ENCODE results near the gene KLHL5.

KLHL5 gene

DNA sequence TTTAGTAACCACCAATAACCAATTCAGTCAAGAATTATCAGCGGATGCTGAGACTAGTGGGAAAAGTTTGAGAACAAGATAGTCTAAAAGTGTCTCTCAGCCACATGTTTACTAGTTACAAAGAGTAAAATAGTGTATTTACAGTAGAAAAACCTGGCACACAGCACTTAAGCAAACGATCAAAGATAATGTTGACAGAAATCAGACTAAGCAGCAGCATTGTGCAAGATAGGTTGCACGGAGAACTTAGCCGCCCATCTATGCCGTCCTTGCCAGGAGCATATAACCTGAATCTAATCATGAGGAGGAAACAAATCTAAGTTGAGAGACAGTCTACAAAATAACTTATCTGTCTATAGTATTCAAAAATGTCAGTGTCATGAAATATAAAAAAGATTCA lies 35.3 kb downstream of the KLHL5 start:
- H3K27ac ChIP-seq: no peak overlapping the region
- no peak for TF ChIP-seq ZFX (IDR thresholded peaks at IDR 0.05; ENCODE audit: borderline replicate concordance)
- TF ChIP-seq, protein P1, sequence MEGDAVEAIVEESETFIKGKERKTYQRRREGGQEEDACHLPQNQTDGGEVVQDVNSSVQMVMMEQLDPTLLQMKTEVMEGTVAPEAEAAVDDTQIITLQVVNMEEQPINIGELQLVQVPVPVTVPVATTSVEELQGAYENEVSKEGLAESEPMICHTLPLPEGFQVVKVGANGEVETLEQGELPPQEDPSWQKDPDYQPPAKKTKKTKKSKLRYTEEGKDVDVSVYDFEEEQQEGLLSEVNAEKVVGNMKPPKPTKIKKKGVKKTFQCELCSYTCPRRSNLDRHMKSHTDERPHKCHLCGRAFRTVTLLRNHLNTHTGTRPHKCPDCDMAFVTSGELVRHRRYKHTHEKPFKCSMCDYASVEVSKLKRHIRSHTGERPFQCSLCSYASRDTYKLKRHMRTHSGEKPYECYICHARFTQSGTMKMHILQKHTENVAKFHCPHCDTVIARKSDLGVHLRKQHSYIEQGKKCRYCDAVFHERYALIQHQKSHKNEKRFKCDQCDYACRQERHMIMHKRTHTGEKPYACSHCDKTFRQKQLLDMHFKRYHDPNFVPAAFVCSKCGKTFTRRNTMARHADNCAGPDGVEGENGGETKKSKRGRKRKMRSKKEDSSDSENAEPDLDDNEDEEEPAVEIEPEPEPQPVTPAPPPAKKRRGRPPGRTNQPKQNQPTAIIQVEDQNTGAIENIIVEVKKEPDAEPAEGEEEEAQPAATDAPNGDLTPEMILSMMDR (IDR thresholded peaks at IDR 0.05): no peak

DNA sequence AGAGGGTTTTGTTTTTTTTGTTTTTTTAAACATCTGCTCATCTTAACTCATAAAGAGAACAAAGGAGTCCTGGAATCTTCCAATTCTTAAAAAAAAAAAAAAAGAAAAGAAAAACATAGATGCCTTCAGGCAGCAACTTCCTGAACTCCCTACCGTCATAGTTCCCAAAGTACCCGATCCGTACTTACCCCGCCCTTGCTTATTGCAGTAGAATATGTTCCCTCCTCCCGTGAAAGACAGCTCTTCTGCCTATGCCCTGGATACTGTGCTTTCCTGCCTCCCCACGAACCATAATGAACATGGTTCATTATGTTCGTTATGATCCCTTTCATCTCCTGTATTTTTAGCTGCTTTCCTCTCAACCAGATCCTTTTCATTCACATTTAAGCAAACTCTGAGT lies 40.3 kb downstream of the KLHL5 start:
- TF ChIP-seq, protein P1 (IDR thresholded peaks at IDR 0.05): no peak
- no peak for TF ChIP-seq ZFX (IDR thresholded peaks at IDR 0.05; ENCODE audit: borderline replicate concordance)
- H3K27ac ChIP-seq: no peak overlapping the region

DNA sequence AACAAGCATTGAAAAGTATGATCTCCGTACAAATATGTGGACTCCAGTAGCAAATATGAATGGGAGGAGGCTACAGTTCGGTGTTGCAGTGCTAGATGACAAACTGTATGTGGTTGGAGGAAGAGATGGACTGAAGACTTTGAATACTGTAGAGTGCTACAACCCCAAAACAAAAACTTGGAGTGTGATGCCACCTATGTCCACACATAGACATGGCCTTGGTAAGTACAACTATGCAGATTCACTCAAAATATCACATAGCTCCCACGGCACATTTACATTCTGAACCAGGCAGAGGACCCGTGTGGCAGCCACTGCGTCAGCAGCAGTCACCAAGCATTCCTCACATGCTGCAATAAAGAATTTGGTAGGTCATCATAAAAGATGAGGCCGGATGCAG lies 41.3 kb downstream of the KLHL5 start:
- TF ChIP-seq, protein P1 (IDR thresholded peaks at IDR 0.05): no peak
- no peak for TF ChIP-seq ZFX (IDR thresholded peaks at IDR 0.05; ENCODE audit: borderline replicate concordance)
- no peak overlapping the region for H3K27ac ChIP-seq

DNA sequence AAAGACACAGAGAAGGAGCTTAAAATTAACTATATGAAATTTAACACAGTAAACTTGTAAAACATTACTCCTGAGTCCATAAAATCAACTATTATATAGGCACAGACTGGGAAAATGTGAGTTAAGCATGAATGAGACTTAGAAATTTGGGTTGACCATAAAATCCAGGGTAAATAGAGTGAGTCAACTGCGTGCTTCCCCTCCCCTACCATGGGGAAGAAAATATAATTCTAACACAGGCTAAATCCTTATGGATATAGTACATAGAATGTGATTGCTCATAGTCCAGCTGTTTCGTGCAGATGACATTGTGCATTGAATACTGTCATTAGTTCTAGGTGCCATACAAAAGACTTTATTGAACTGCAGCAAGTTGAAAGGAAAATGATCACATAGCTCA lies 42.2 kb downstream of the KLHL5 start:
- no peak overlapping the region for H3K27ac ChIP-seq
- TF ChIP-seq ZFX (IDR thresholded peaks at IDR 0.05; ENCODE audit: borderline replicate concordance): no peak
- TF ChIP-seq, protein P1 (IDR thresholded peaks at IDR 0.05): no peak

DNA sequence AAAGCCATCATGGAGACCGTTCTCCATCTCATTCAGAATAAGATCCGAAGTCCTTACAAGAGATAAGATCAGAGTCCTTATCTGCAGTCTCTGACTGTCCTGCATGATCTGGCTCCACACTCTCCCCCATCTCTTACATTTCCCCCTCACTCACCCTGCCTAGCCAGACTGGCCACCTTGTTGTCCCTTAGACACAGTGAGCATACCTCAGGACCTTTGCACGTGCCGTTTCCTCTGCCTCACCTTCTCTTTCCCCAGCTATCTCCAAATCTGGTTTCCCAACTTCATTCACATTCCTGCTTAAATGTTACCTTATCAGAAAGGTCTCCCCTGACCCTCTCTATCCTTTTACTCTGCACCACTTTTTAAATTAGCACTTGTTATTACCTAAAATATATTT lies 44.0 kb downstream of the KLHL5 start:
- TF ChIP-seq, protein P1 (IDR thresholded peaks at IDR 0.05): no peak
- TF ChIP-seq ZFX (IDR thresholded peaks at IDR 0.05; ENCODE audit: borderline replicate concordance): no peak
- no peak overlapping the region for H3K27ac ChIP-seq

DNA sequence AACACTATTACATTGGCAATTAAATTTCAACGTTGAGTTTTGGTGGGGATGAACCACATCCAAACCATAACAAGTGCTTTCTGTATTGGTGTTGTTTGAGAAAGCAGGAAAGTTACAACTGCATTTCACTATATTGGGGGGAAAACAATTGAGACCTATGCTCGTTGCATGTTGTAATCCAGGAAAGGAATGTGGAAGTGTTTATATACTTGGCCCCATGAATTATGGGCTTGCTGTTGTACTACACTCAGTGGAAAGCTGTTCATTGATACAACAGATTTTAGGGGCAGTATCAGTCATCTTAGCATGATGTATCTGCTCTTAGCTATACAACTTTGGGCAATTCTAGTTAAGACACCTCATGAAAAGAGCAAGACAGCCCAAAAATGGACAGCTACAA lies 52.4 kb downstream of the KLHL5 start:
- TF ChIP-seq ZFX (IDR thresholded peaks at IDR 0.05; ENCODE audit: borderline replicate concordance): no peak
- TF ChIP-seq, protein P1 (IDR thresholded peaks at IDR 0.05): no peak
- H3K27ac ChIP-seq: no peak overlapping the region

DNA sequence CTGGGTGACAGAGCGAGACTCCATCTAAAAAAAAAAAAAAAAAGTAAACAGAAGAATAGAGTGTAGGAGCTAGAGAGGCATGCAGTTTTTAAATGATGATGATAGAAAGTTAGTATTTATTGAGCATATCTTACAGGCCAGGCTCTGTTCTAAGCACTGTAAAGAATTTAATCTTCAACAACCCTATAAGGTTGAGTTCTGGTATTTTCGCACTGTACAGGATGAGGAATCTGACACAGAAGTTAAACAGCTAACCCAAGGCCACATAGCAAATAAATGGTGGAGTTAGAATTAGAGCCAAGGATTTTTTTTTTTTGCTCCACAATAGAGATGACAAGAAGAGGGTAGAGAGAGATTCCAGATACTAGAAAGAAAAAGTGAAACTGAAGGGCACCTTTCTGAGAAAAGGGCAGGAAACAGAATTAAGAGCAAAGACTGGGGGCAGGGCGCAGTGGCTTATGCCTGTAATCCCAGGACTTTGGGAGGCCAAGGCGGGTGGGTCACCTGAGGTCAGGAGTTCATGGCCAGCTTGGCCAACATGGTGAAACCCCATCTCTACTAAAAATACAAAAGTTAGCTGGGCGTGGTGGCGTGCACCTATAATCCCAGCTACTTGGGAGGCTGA lies 56.1 kb downstream of the KLHL5 start:
- TF ChIP-seq, protein P1 (IDR thresholded peaks at IDR 0.05): no peak
- TF ChIP-seq ZFX (IDR thresholded peaks at IDR 0.05; ENCODE audit: borderline replicate concordance): no peak
- H3K27ac ChIP-seq: no peak overlapping the region
